Fibroblast of lung (primary cell): ENCODE data around the gene LMO7.

ENCODE experiments used
- EZH2 ChIP-seq: IDR thresholded peaks from 2 replicates; pipeline ENCODE4 v1.5.1; 2012; ENCODE audit warnings: low read length, control low read depth, mild to moderate bottlenecking; ENCODE audit errors: missing control alignments
- TF ChIP-seq, protein P1 (sequence below), 2 donors: IDR thresholded peaks in 1 of 2; conservative IDR thresholded peaks in 1 of 2; 1 replicate in 1 of 2; 2 replicates in 1 of 2; pipeline ENCODE4 v1.5.1; 2011 to 2012; ENCODE audit warnings: low read length in 2 of 2, control low read depth in 1 of 2, inconsistent platforms in 1 of 2, low read depth in 1 of 2, mild to moderate bottlenecking in 1 of 2

DNA sequence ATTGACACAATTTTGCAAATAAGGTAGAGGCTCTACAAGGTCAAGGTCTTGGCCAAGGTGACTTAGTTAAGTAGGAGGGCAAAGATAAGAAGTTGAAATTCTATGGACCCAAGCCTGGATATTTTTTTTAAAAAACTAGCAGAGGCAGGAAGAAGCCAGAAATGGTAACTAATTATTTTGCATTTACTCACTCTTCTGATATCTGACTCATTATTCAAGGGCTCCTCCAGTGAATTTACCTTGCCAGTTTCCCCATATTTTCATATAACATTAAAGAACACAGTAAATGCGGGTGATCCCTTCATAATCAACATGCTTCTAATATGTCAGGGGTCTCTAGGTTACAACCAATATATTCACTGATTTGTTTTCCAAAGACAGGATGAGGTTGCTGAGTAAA, 246.1 kb downstream of the LMO7 start:
- TF ChIP-seq EZH2: no peak
- TF ChIP-seq, protein P1, sequence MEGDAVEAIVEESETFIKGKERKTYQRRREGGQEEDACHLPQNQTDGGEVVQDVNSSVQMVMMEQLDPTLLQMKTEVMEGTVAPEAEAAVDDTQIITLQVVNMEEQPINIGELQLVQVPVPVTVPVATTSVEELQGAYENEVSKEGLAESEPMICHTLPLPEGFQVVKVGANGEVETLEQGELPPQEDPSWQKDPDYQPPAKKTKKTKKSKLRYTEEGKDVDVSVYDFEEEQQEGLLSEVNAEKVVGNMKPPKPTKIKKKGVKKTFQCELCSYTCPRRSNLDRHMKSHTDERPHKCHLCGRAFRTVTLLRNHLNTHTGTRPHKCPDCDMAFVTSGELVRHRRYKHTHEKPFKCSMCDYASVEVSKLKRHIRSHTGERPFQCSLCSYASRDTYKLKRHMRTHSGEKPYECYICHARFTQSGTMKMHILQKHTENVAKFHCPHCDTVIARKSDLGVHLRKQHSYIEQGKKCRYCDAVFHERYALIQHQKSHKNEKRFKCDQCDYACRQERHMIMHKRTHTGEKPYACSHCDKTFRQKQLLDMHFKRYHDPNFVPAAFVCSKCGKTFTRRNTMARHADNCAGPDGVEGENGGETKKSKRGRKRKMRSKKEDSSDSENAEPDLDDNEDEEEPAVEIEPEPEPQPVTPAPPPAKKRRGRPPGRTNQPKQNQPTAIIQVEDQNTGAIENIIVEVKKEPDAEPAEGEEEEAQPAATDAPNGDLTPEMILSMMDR (conservative IDR thresholded peaks at IDR 0.05 in 1 of 2, IDR thresholded peaks at IDR 0.05 in 1 of 2; ENCODE audit: low read depth in 1 of 2, low read length in 2 of 2): no peak
